Astrocyte of the cerebellum (primary cell): Measurements from ENCODE around the gene KIRREL3.

Source experiments
- DNase-seq: peaks from one replicate; pipeline ENCODE4 v3.0.0-alpha.2; 2011; ENCODE audit warnings: low read depth
- H3K4me3 ChIP-seq: 2 replicates; pipeline ENCODE4 v1.5.1; 2011; ENCODE audit warnings: mild to moderate bottlenecking, low read depth, low read length, moderate library complexity
- CTCF ChIP-seq: IDR thresholded peaks from 2 replicates; pipeline ENCODE4 v1.5.1; 2012; ENCODE audit warnings: low read length, low read depth, moderate library complexity, mild to moderate bottlenecking; ENCODE audit errors: missing control alignments
- in situ Hi-C: cut with HindIII; loops from 2 replicates; pipeline ENCODE4 v1.10.0; 2017; ENCODE audit warnings: low sequenced_read_pairs

The KIRREL3 gene

GRCh38 chr11:126613272-126613671, 387.3 kb downstream of the KIRREL3 start:
- DNase-seq: no peak
- no peak for TF ChIP-seq CTCF
- in situ Hi-C loops: loop anchor here (25.0 kb wide), 1 partner anchor 374 kb away; no protein-coding TSS in a partner anchor
- H3K4me3 ChIP-seq: no peak overlapping the region

- no peak for DNase-seq
- in situ Hi-C loops: loop anchor here (25.0 kb wide), 1 partner anchor 375 kb away; no protein-coding TSS in a partner anchor
- no peak overlapping the region for H3K4me3 ChIP-seq
- no peak for TF ChIP-seq CTCF
Observed at GRCh38 chr11:126612671-126613070, 387.9 kb downstream of the KIRREL3 start.

- no peak overlapping the region for H3K4me3 ChIP-seq
- TF ChIP-seq CTCF: no peak
- DNase-seq: no peak
- in situ Hi-C loops: loop anchor here (25.0 kb wide), 1 partner anchor 376 kb away; no protein-coding TSS in a partner anchor
Observed at GRCh38 chr11:126611438-126611837, 389.1 kb downstream of the KIRREL3 start.

GRCh38 chr11:126608658-126609057, 391.9 kb downstream of the KIRREL3 start:
- in situ Hi-C loops: loop anchor here (25.0 kb wide), 1 partner anchor 379 kb away; no protein-coding TSS in a partner anchor
- DNase-seq: no peak
- no peak overlapping the region for H3K4me3 ChIP-seq
- no peak for TF ChIP-seq CTCF

GRCh38 chr11:126607776-126608541, 392.6 kb downstream of the KIRREL3 start:
- in situ Hi-C loops: loop anchor here (25.0 kb wide), 1 partner anchor 379 kb away; no protein-coding TSS in a partner anchor
- H3K4me3 ChIP-seq: no peak overlapping the region
- DNase-seq: no peak
- TF ChIP-seq CTCF: no peak

- in situ Hi-C loops: loop anchor here (25.0 kb wide), 1 partner anchor 380 kb away; no protein-coding TSS in a partner anchor
- DNase-seq: peak; percentile 33
- TF ChIP-seq CTCF: peak; percentile 83
Observed at GRCh38 chr11:126607374-126607773, 393.2 kb downstream of the KIRREL3 start.

More at GRCh38 chr11:126607374-126607773, 393.2 kb downstream of the KIRREL3 start:
- H3K4me3 ChIP-seq: no peak overlapping the region
